HFF-Myc (cell line): Measurements from ENCODE around the gene NPL.

Experiments used
- DNase-seq: peaks from one replicate; pipeline ENCODE4 v3.0.0-alpha.2; 2011; ENCODE audit warnings: low read depth; ENCODE audit errors: extremely low read depth
- H3K4me3 ChIP-seq: replicated peaks from 2 replicates; pipeline ENCODE4 v1.5.1; 2011; ENCODE audit warnings: low read depth, mild to moderate bottlenecking, control low read depth, low read length
- CTCF ChIP-seq: IDR thresholded peaks from 2 replicates; pipeline ENCODE4 v1.5.1; 2012; ENCODE audit warnings: mild to moderate bottlenecking, low read depth, low read length, control low read depth; ENCODE audit errors: missing control alignments

Gene NPL

GRCh38 chr1:182784556-182785171 is 4.9 kb upstream of the NPL start:
- no peak overlapping the region for H3K4me3 ChIP-seq
- DNase-seq, result no peak
- peak; percentile 59 for TF ChIP-seq CTCF

GRCh38 chr1:182785181-182785580 is 4.4 kb upstream of the NPL start:
- H3K4me3 ChIP-seq, result no peak overlapping the region
- no peak for DNase-seq
- TF ChIP-seq CTCF, result no peak

GRCh38 chr1:182786223-182786994 is 3.2 kb upstream of the NPL start:
- DNase-seq, result peak; percentile 42
- TF ChIP-seq CTCF, result peak; percentile 86
- H3K4me3 ChIP-seq, result no peak overlapping the region

GRCh38 chr1:182786995-182787324 is 2.6 kb upstream of the NPL start:
- H3K4me3 ChIP-seq, result no peak overlapping the region
- no peak for TF ChIP-seq CTCF
- DNase-seq, result no peak

GRCh38 chr1:182791281-182792179 is 2.0 kb downstream of the NPL start:
- no peak for TF ChIP-seq CTCF
- H3K4me3 ChIP-seq, result no peak overlapping the region
- DNase-seq, result no peak

- no peak for TF ChIP-seq CTCF
- no peak for DNase-seq
- H3K4me3 ChIP-seq, result no peak overlapping the region
These were observed 4.5 kb downstream of the NPL start for GRCh38 chr1:182794091-182794490.
